ENCODE results near the gene KL.

GRCh38 chr13:33072282-33072681 lies 56.1 kb downstream of the KL start:
- TF ChIP-seq CTCF (conservative IDR thresholded peaks at IDR 0.05; ENCODE audit: low read depth in 2 of 2): no peak
- no peak for TF ChIP-seq REST (IDR thresholded peaks at IDR 0.05; ENCODE audit: unreplicated experiment)
- no peak for TF ChIP-seq POLR2AphosphoS5 (IDR thresholded peaks at IDR 0.05; ENCODE audit: low read depth)
- no peak for TF ChIP-seq EZH2phosphoT487 (IDR thresholded peaks at IDR 0.05; ENCODE audit: unreplicated experiment)
- TF ChIP-seq EZH2 (IDR thresholded peaks at IDR 0.05; ENCODE audit: low read depth, unreplicated experiment): no peak
- TF ChIP-seq JUNB (IDR thresholded peaks at IDR 0.05; ENCODE audit: unreplicated experiment): no peak
- TF ChIP-seq NANOG (IDR thresholded peaks at IDR 0.05; ENCODE audit: borderline replicate concordance): no peak
- no peak for TF ChIP-seq CREB1 (CRISPR knock-in tag; IDR thresholded peaks at IDR 0.05; ENCODE audit: low read depth)
- TF ChIP-seq ZNF114 (CRISPR knock-in tag; IDR thresholded peaks at IDR 0.05): no peak
- no peak for TF ChIP-seq ETS1 (IDR thresholded peaks at IDR 0.05)
- TF ChIP-seq ZNF331 (CRISPR knock-in tag; IDR thresholded peaks at IDR 0.05; ENCODE audit: low read depth): no peak
- TF ChIP-seq STAT1 (IDR thresholded peaks at IDR 0.05; ENCODE audit: unreplicated experiment): no peak
- no peak for TF ChIP-seq ZNF462 (CRISPR knock-in tag; IDR thresholded peaks at IDR 0.05)
